ENCODE results near the gene SFXN5.

SFXN5 gene

GRCh38 chr2:72982781-72983499 lies 88.6 kb downstream of the SFXN5 start:
- Histone ChIP-seq H3K4me3 (no peak overlapping the region), H3K27me3 (no peaks in the 10 kb centered on the region), H3K27ac (no peak overlapping the region), H3K36me3 (peaks cover 7 to 16% (median 7%) of the 10 kb centered on the region in 3 donors), H3K4me1 (no peaks in the 10 kb centered on the region), H3K9me3 (no peaks in the 10 kb centered on the region)
- DNase-seq = no peak
- no peak for TF ChIP-seq CTCF (IDR thresholded peaks at IDR 0.05)
- intact Hi-C loops (cut with DNase I; ENCODE audit: low total_unique reads) = no loop called here

GRCh38 chr2:72982219-72982618 lies 89.3 kb downstream of the SFXN5 start:
- no peak for DNase-seq
- Histone ChIP-seq H3K4me3 (no peak overlapping the region), H3K27ac (no peak overlapping the region), H3K4me1 (no peaks in the 10 kb centered on the region), H3K9me3 (no peaks in the 10 kb centered on the region), H3K36me3 (peaks cover 7 to 14% (median 7%) of the 10 kb centered on the region in 3 donors), H3K27me3 (no peaks in the 10 kb centered on the region)
- intact Hi-C loops (cut with DNase I; ENCODE audit: low total_unique reads) = no loop called here
- TF ChIP-seq CTCF (IDR thresholded peaks at IDR 0.05) = no peak

- no peak for DNase-seq
- H3K4me1 ChIP-seq = no peaks in the 10 kb centered on the region
- no peak overlapping the region for H3K27ac ChIP-seq
- peaks cover 3 to 14% (median 7%) of the 10 kb centered on the region in 3 donors for H3K36me3 ChIP-seq
- H3K27me3 ChIP-seq = no peaks in the 10 kb centered on the region
- intact Hi-C loops (cut with DNase I; ENCODE audit: low total_unique reads) = no loop called here
- H3K9me3 ChIP-seq = no peaks in the 10 kb centered on the region
- TF ChIP-seq CTCF (IDR thresholded peaks at IDR 0.05) = no peak
- no peak overlapping the region for H3K4me3 ChIP-seq
Measured at GRCh38 chr2:72981536-72981935, 90.0 kb downstream of the SFXN5 start.

GRCh38 chr2:72980535-72981217 lies 90.8 kb downstream of the SFXN5 start:
- no peaks in the 10 kb centered on the region for H3K27me3 ChIP-seq
- peaks cover 0 to 14% (median 7%) of the 10 kb centered on the region in 3 donors for H3K36me3 ChIP-seq
- no peak for TF ChIP-seq CTCF (IDR thresholded peaks at IDR 0.05)
- intact Hi-C loops (cut with DNase I; ENCODE audit: low total_unique reads) = no loop called here
- no peaks in the 10 kb centered on the region for H3K4me1 ChIP-seq
- no peaks in the 10 kb centered on the region for H3K9me3 ChIP-seq
- DNase-seq = no peak
- H3K27ac ChIP-seq = no peak overlapping the region
- no peak overlapping the region for H3K4me3 ChIP-seq

- Histone ChIP-seq H3K4me3 (no peak overlapping the region), H3K27ac (no peak overlapping the region), H3K27me3 (no peaks in the 10 kb centered on the region), H3K36me3 (peaks cover 0 to 14% (median 7%) of the 10 kb centered on the region in 3 donors), H3K4me1 (no peaks in the 10 kb centered on the region), H3K9me3 (no peaks in the 10 kb centered on the region)
- intact Hi-C loops (cut with DNase I; ENCODE audit: low total_unique reads) = no loop called here
- no peak for TF ChIP-seq CTCF (IDR thresholded peaks at IDR 0.05)
- no peak for DNase-seq
Measured at GRCh38 chr2:72979896-72980295, 91.6 kb downstream of the SFXN5 start.
